Measurements from ENCODE around the gene TSPAN18.

Gene TSPAN18

GRCh38 chr11:44777209-44778194 is 50.7 kb downstream of the TSPAN18 start:
- DNase-seq (ENCODE audit: low read depth): no peak

DNA sequence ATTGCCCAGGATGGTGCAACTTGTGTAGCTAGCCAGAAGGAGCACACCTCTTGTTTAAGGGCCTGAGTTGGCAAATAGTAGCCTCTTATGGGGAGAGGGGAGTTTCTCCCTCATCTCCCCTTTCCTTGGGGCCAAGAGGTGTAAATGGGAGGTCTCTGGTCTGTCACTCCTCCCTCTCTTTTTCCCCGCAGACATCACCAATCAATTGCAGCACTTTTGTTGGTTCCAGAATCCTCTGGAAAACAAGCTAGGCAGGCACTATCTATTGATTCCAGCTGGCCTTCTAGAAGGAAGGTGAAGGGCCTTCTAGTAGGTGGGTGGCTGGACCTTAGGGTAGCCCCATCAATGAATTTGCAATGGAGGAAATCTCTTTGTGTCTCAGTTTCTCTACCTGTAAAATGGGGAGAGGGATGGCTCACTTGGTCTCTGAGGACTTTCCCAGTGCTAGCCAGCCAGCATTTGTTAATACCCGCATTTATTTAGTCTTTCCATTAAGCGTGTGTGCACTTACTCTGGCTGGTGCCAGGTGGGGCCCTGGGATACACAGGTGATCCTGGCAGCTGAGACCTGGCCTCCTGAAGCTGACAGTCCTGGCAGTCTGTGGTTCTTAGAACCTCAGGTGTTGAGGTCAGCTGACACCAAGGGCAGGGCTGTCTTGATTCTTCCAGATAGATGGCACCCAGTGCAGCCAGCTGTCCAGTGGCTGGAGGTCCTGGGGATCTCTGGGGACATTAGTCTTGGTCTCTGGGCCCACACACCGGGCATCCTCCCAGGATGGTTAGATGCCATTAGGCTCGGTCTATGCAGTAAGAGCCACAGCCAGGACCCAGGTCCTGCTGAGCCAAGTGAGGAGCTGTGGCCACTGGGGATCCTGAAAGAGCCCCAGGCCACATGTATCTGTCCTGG is 51.7 kb downstream of the TSPAN18 start:
- DNase-seq (ENCODE audit: low read depth): no peak

- no peak for DNase-seq (ENCODE audit: low read depth)
These were observed 53.2 kb downstream of the TSPAN18 start for GRCh38 chr11:44779736-44780520.

DNA sequence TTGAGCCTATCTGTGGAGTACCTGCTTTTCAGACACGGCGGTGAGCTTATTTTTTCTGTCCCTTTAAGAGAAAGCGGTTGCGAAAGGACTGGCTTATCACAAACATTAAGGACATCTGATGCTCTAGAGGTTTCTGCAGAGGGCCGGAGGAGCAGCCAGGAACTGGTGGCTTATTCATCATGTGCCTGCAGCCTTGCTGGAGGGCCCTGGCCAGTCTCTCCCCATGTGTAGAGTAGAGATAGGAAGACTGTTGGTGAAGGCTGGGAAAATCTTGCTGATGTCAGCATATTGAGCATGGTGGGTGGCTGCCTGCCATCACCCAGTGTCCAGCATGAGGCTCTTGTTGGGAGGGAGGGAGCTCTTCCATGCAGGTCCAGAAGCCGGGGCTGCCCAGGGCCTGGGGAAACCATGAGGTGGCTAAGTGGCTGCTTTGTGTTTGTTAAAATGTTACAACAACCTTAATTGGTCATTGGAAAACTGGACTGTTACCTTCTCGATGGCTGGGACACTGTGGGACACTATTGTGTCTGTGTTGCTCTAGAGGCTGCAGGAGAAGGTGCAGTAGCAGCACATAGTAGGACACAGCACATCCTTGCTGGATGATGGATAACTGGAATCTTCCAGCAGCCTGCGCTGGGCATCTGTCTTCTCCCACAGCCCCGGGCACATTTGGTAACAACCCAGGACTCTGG is 54.3 kb downstream of the TSPAN18 start:
- no peak for DNase-seq (ENCODE audit: low read depth)

GRCh38 chr11:44781655-44782054 is 54.9 kb downstream of the TSPAN18 start:
- DNase-seq (ENCODE audit: low read depth): no peak

- DNase-seq (ENCODE audit: low read depth): no peak
These were observed 55.7 kb downstream of the TSPAN18 start for GRCh38 chr11:44782478-44782877.

- no peak for DNase-seq (ENCODE audit: low read depth)
These were observed 57.6 kb downstream of the TSPAN18 start for GRCh38 chr11:44784436-44784760.

DNA sequence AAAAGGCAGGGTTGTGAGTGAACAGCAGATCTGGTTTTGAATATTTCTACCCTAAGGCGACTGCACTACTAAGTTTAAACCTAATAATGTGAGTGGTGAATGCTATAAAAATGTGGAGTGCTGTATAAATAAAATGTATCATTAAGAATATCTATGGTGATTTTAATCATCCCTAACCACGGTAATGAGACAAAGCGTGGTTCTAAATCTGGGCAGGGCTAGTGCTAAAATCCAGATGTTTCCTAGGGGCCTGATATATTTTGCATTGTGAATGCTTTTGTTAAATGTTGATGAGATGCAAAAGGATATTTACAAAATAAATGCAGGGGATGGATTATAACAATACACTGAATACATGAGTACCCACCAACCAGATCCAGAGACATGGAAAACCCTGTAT is 58.1 kb downstream of the TSPAN18 start:
- no peak for DNase-seq (ENCODE audit: low read depth)

DNA sequence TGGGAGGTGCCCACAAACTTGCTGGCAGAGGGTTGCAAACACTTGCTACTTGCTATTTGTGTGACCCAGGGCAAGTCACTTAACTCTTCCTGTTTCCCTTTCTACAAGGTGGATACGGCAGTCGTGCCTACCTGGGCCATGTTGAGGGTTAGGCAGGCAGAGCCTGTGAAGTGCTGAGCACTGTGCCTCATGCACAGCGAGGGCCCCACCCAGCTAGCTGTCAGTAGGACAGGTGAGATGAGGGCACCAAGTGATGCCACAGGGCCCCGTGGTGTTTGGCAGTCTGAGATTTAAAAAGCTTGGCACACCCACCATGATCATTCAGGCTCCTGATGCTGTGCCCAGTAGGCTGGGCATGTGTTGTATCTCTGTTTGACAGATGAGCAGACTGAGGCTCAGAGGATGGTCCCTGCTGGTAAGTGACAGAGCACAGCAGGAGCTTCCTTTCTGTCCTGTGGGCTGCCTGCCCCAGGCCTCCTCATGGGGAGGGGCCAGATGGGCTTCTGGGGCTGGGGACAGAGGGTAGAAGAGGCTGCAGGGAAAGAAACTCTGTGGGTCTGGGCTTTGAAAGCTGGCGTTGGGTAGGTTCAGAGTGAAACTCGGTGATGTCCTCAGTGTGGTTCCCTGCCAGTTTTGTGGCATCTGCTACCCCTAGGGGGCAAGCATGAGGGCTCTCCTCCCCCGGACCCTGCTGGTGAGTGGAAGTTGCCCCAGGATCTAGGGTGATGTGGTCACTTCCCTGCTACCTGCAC is 59.3 kb downstream of the TSPAN18 start:
- no peak for DNase-seq (ENCODE audit: low read depth)

GRCh38 chr11:44787070-44787469 is 60.3 kb downstream of the TSPAN18 start:
- DNase-seq (ENCODE audit: low read depth): no peak

DNA sequence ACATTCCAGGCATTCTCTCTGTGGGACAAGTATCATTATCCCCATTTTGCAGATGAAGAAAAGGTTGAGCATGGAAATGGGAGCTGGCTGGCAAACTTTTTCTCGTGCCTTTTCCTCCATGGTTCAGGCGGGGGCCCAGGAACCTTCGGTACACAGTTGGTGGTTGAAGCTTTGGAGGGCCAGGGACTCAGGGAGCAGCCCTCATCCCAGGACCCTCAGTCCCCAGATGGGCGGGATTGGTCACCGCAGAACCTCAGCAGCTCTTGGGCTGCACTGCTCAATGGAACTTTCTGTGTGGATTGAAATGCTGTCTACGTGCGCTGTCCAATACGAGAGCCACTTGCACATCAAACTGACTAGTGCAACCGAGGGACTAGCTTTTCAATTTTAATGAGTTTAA is 61.2 kb downstream of the TSPAN18 start:
- DNase-seq (ENCODE audit: low read depth): no peak

DNA sequence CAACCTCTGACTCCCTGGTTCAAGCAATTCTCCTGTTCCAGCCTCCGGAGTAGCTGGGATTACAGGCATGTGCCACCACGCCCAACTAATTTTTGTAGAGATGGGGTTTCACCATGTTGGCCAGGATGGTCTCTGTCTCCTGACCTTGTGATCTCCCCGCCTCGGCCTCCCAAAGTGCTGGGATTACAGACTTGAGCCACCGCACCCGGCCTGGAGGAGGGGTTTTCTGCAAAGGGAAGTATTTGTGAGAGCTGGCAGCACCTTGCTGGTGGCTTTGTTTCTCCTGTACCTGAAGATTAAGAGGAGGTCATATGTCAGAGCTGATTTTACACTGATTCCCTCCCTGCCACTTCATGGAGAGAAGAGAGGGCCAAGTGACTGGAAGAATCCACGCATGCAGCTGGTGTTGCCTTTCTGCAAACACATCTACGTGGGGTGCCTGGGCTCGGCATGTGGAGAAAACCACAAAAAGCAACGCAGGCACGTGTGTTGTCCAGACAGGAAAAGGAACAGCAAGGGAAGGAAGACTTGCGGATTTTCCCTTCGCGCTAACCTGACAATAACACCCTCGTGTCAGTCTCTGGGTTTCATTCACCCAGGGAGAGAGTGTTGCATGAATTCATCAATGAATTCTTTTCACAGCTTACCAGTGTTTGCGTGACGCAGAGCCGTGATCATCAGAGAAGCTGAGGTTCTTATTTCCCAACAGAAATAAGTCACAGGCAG is 61.9 kb downstream of the TSPAN18 start:
- no peak for DNase-seq (ENCODE audit: low read depth)

DNA sequence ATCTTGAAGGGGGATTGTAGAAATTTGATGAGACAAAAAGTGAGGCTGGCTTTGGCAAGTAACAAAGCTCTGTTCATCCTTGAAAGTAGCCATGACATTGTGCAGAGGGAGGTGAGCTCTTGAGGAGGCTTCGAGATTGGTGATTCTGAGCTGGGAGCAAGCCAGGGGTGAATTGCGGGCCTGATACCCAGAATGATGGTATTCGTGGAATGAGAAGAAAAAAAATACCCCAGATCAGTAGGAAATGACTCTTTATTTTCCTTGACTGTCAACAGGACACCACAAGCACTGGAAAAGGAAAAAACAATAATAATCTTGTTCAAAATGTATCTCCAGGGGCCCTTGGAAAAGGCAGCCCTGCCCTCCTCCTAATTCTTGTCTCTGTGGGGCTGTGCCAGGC is 62.7 kb downstream of the TSPAN18 start:
- DNase-seq (ENCODE audit: low read depth): no peak

DNA sequence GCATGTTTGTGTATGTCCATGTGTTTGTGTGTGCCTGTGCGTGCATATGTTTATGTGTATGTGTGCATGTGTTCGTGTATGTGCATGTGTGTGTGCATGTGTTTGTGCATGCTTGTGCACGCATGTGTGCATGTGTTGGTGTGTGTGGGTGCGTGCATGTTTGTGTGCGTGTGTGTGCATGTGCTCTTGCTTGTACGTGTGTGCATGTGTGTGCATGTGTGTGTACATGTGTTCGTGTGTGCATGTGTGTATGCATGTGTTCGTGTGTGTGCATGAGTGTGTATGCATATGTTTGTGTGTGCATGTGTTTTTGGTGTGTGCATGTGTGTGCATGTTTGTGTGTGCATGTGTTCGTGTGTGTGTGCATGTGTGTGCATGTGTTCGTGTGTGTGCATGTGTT is 63.4 kb downstream of the TSPAN18 start:
- no peak for DNase-seq (ENCODE audit: low read depth)

DNA sequence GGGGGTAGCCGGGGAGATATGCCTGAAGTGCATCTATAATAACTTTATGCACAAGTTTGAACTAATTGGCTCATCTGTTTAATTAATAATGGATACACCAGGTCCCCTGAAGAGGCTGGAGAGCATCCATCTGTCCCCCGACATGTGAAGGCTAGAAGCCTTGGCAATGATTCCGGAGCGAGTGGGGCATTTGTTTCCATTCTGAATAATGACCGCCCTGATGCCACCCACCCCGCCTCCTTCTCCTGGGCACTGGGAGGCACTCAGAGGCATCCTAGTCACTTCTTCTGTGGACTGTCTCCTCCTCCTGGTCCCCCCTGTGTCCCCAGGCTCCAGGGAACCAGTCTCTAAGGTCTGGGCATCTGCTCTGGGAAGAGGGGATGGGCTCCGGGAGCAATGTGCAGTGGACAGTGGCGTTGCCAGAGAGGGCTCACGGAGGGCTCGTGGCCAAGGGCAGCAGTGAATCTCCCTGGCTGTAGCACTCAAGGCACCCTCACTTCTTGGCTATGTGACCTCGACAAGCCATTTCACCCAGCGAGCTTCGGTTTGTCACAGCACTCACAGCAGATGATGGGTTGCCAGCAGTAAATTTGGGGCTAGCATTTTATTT is 64.7 kb downstream of the TSPAN18 start:
- no peak for DNase-seq (ENCODE audit: low read depth)

DNA sequence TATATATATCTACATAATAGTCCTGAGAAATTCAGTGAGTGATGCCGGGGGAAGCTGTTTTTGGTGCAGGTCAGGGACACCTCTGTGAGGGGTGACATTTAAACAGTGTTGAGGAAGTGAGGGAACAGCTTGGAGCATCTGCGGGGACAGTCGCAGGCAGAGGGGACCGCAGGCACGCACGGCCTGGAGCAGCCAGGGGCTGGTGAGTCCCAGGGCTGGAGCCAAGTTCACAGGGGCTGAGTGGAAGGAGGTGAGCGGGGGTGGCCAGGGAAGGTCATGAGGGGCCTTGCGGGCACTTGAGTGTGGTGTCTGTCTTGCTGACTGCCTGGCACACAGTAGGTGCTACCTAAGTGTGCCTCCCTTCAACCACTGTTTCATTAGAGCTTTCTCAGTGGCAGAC is 65.4 kb downstream of the TSPAN18 start:
- DNase-seq (ENCODE audit: low read depth): no peak

- DNase-seq (ENCODE audit: low read depth): no peak
These were observed 66.8 kb downstream of the TSPAN18 start for GRCh38 chr11:44793350-44794090.

- DNase-seq (ENCODE audit: low read depth): no peak
These were observed 69.2 kb downstream of the TSPAN18 start for GRCh38 chr11:44795803-44796535.
